WTC11 (cell line): ENCODE measurements around the gene CEP135. TPM values are rescaled to one million over a fixed set of nuclear protein-coding genes. Genes with fewer than 3 reads are reported as not detected.

Experiments
- ATAC-seq: fragments of 200-7000 bp; cut with Tn5 transposase; 2 replicates; pipeline ENCODE4 v1.10.0; 2021; ENCODE audit warnings: mild to moderate bottlenecking, moderate library complexity
- CTCF ChIA-PET: fragments of 300-600 bp; sonication (Branson Sonifier 250); formaldehyde crosslinking; loops from one replicate; lab custom pipeline; 2021; ENCODE audit warnings: antibody characterized with exemption; lab: Charles Lee
- POLR2A ChIA-PET: fragments of 350-600 bp; sonication (Branson Sonifier 250); formaldehyde crosslinking; loops from one replicate; lab custom pipeline; 2021; ENCODE audit warnings: antibody characterized with exemption; lab: Charles Lee
- DNase-seq: peaks from one replicate; pipeline ENCODE4 v3.0.0; 2021; ENCODE audit warnings: low spot score
- H3K27ac Mint-ChIP-seq: 2 replicates; pipeline ENCODE4 v1.8.0; 2021; ENCODE audit warnings: mixed read lengths
- H3K27me3 Mint-ChIP-seq: 2 replicates; pipeline ENCODE4 v1.8.0; 2021; ENCODE audit warnings: low read depth, mild to moderate bottlenecking, moderate library complexity, mixed read lengths
- H3K36me3 Mint-ChIP-seq: 2 replicates; pipeline ENCODE4 v1.8.0; 2021; ENCODE audit warnings: mixed read lengths
- H3K4me1 Mint-ChIP-seq: 2 replicates; pipeline ENCODE4 v1.8.0; 2022; ENCODE audit warnings: mixed read lengths
- H3K4me3 Mint-ChIP-seq: 2 replicates; pipeline ENCODE4 v1.8.0; 2021; ENCODE audit warnings: mild to moderate bottlenecking, moderate library complexity, mixed read lengths
- H3K9me3 Mint-ChIP-seq: 2 replicates; pipeline ENCODE4 v1.8.0; 2021; ENCODE audit warnings: mixed read lengths
- ARID4B ChIP-seq: sonication (generic); formaldehyde crosslinking; IDR thresholded peaks from 2 replicates; pipeline ENCODE4 v1.8.0; 2023; ENCODE audit warnings: missing genetic modification reagents, mild to moderate bottlenecking, borderline replicate concordance
- ATF3 ChIP-seq: sonication (generic); formaldehyde crosslinking; conservative IDR thresholded peaks from 2 replicates; pipeline ENCODE4 v1.8.1; 2022; ENCODE audit warnings: mild to moderate bottlenecking, missing genetic modification reagents
- CREM ChIP-seq: sonication (generic); formaldehyde crosslinking; IDR thresholded peaks from 2 replicates; pipeline ENCODE4 v1.8.1; 2022; ENCODE audit warnings: mild to moderate bottlenecking, missing genetic modification reagents, moderate library complexity
- E2F4 ChIP-seq: sonication (generic); formaldehyde crosslinking; IDR thresholded peaks from 2 replicates; pipeline ENCODE4 v1.8.1; 2022; ENCODE audit warnings: low read depth, mild to moderate bottlenecking, moderate library complexity, missing genetic modification reagents, borderline replicate concordance
- GTF2I ChIP-seq: fragments of 250-450 bp; sonication (Bioruptor Pico); conservative IDR thresholded peaks from 2 replicates; pipeline ENCODE4 v1.4.0; 2021; ENCODE audit warnings: mild to moderate bottlenecking
- HMGA2 ChIP-seq: fragments of 250-450 bp; sonication (Bioruptor Pico); IDR thresholded peaks from 2 replicates; pipeline ENCODE4 v1.4.0; 2021; ENCODE audit warnings: mild to moderate bottlenecking, moderate library complexity
- JAZF1 ChIP-seq: fragments of 250-450 bp; sonication (Bioruptor Pico); IDR thresholded peaks from 2 replicates; pipeline ENCODE4 v1.9.0; 2021; ENCODE audit warnings: moderate library complexity, mild to moderate bottlenecking, inconsistent platforms
- NFATC4 ChIP-seq: fragments of 250-450 bp; sonication (Bioruptor Pico); IDR thresholded peaks from 2 replicates; pipeline ENCODE4 v1.9.0; 2021; ENCODE audit warnings: mild to moderate bottlenecking
- NFE2L1 ChIP-seq: sonication (generic); formaldehyde crosslinking; IDR thresholded peaks from 2 replicates; pipeline ENCODE4 v1.8.1; 2023; ENCODE audit warnings: missing genetic modification reagents
- OVOL2 ChIP-seq: fragments of 250-450 bp; sonication (Bioruptor Pico); IDR thresholded peaks from 2 replicates; pipeline ENCODE4 v1.9.0; 2021; ENCODE audit warnings: mild to moderate bottlenecking, borderline replicate concordance
- STAT6 ChIP-seq: sonication (generic); formaldehyde crosslinking; conservative IDR thresholded peaks from 2 replicates; pipeline ENCODE4 v1.8.1; 2023; ENCODE audit warnings: mild to moderate bottlenecking, low read depth, missing genetic modification reagents, moderate library complexity
- ZMAT4 ChIP-seq: fragments of 250-450 bp; sonication (Bioruptor Pico); IDR thresholded peaks from 2 replicates; pipeline ENCODE4 v1.9.0; 2021; ENCODE audit warnings: mild to moderate bottlenecking
- ZNF121 ChIP-seq: sonication (generic); formaldehyde crosslinking; IDR thresholded peaks from 2 replicates; pipeline ENCODE4 v1.8.0; 2023; ENCODE audit warnings: missing genetic modification reagents
- ZNF532 ChIP-seq: fragments of 250-450 bp; sonication (Bioruptor Pico); IDR thresholded peaks from 2 replicates; pipeline ENCODE4 v1.9.0; 2021; ENCODE audit warnings: mild to moderate bottlenecking, borderline replicate concordance
- total RNA-seq: library from RNA; stranded (reverse); gene quantifications from 3 replicates; pipeline ENCODE4 v1.2.3, GENCODE V29; 2021

CEP135 gene
- total RNA-seq, 1 experiment from 2014 or later = 13.6 TPM

- no peak for ATAC-seq
- Mint-ChIP-seq H3K27ac (no peak overlapping the region), H3K4me3 (no peak overlapping the region), H3K4me1 (peaks cover 19% of the 10 kb centered on the region), H3K36me3 (peaks cover 9% of the 10 kb centered on the region), H3K27me3 (no peaks in the 10 kb centered on the region), H3K9me3 (peaks cover 34% of the 10 kb centered on the region)
- no peak for TF ChIP-seq NFATC4 (CRISPR knock-in tag)
- ChIA-PET POLR2A (no interaction called here), CTCF (interaction anchor here (1.6 kb wide), 1 partner anchor 18 kb away, joined by 8 read pairs; the partner anchor contains the start of gene CEP135)
- no peak for DNase-seq
Measured at GRCh38 chr4:55931043-55931442, 17.7 kb upstream of the CEP135 start.

GRCh38 chr4:55931833-55932232, 16.9 kb upstream of the CEP135 start:
- peaks cover 11% of the 10 kb centered on the region for H3K4me1 Mint-ChIP-seq
- ChIA-PET POLR2A (no interaction called here), CTCF (no interaction called here)
- H3K36me3 Mint-ChIP-seq = peaks cover 17% of the 10 kb centered on the region
- peaks cover 40% of the 10 kb centered on the region for H3K9me3 Mint-ChIP-seq
- no peak overlapping the region for H3K4me3 Mint-ChIP-seq
- no peak for DNase-seq
- H3K27me3 Mint-ChIP-seq = no peaks in the 10 kb centered on the region; the same call in 1 of the 2 replicates
- no peak overlapping the region for H3K27ac Mint-ChIP-seq
- no peak for TF ChIP-seq ATF3 (CRISPR knock-in tag)
- no peak for TF ChIP-seq GTF2I (CRISPR knock-in tag)
- TF ChIP-seq HMGA2 = no peak
- TF ChIP-seq ARID4B (CRISPR knock-in tag) = no peak
- no peak for TF ChIP-seq ZNF121 (CRISPR knock-in tag)
- no peak for TF ChIP-seq ZMAT4
- TF ChIP-seq OVOL2 (CRISPR knock-in tag) = no peak
- no peak for TF ChIP-seq ZNF532 (CRISPR knock-in tag)
- TF ChIP-seq NFE2L1 (CRISPR knock-in tag) = no peak
- no peak for TF ChIP-seq JAZF1 (CRISPR knock-in tag)
- TF ChIP-seq E2F4 (CRISPR knock-in tag) = no peak
- TF ChIP-seq STAT6 = no peak
- TF ChIP-seq CREM (CRISPR knock-in tag) = no peak
- ATAC-seq = no peak
